ENCODE data around the gene IGSF21.

- TF ChIP-seq POLR2A (IDR thresholded peaks at IDR 0.05; ENCODE audit: low read length) (no peak), GATA1 (IDR thresholded peaks at IDR 0.05; ENCODE audit: low read depth, low read length) (no peak)
Measured at GRCh38 chr1:18293291-18293690, 185.7 kb downstream of the IGSF21 start.
